ENCODE data around the gene CDHR2. TPM values are rescaled to one million over a fixed set of nuclear protein-coding genes. Genes with fewer than 3 reads are reported as not detected.
A peak's percentile ranks its signal among the peaks of the same experiment; 100 is the strongest.

CDHR2 gene
- total and polyA plus RNA-seq, 2 of the 13 experiments (the other 11 are each of a cell fraction or from before 2014, with no cell fraction given): 17.9 to 20.9 TPM

- TF ChIP-seq XBP1 (CRISPR knock-in tag; IDR thresholded peaks at IDR 0.05) (0 out of 2 replicates have a peak, but pooled peaks have one; percentile 42), ZNF20 (CRISPR knock-in tag; IDR thresholded peaks at IDR 0.05) (no peak), ZNF614 (CRISPR knock-in tag; IDR thresholded peaks at IDR 0.05; ENCODE audit: borderline replicate concordance) (peak; percentile 40; the same call in 1 of the 2 replicates), CTCF (CRISPR knock-in tag; IDR thresholded peaks at IDR 0.05) (no peak), LCORL (IDR thresholded peaks at IDR 0.05) (no peak), LCORL (CRISPR knock-in tag; IDR thresholded peaks at IDR 0.05) (no peak), SOX6 (IDR thresholded peaks at IDR 0.05) (no peak), SOX6 (CRISPR knock-in tag; IDR thresholded peaks at IDR 0.05) (no peak), MTF2 (CRISPR knock-in tag; IDR thresholded peaks at IDR 0.05; ENCODE audit: borderline replicate concordance) (no peak), ZBTB20 (CRISPR knock-in tag; IDR thresholded peaks at IDR 0.05; ENCODE audit: borderline replicate concordance, low read depth) (peak; percentile 64; the same call in 1 of the 2 replicates), KLF11 (CRISPR knock-in tag; IDR thresholded peaks at IDR 0.05) (peak; percentile 93), SMAD1 (CRISPR knock-in tag; IDR thresholded peaks at IDR 0.05; ENCODE audit: borderline replicate concordance, low read depth) (no peak), NFKB2 (CRISPR knock-in tag; IDR thresholded peaks at IDR 0.05; ENCODE audit: borderline replicate concordance) (peak; percentile 44; the same call in 1 of the 2 replicates), ZNF678 (CRISPR knock-in tag; IDR thresholded peaks at IDR 0.05) (no peak), PPARG (CRISPR knock-in tag; conservative IDR thresholded peaks at IDR 0.05) (no peak), ESRRA (CRISPR knock-in tag; IDR thresholded peaks at IDR 0.05; ENCODE audit: low read depth) (no peak), BRD4 (CRISPR knock-in tag; IDR thresholded peaks at IDR 0.05) (no peak), SAP130 (CRISPR knock-in tag; IDR thresholded peaks at IDR 0.05; ENCODE audit: low read depth) (peak; percentile 94), SP2 (CRISPR knock-in tag; IDR thresholded peaks at IDR 0.05) (no peak), ELF3 (CRISPR knock-in tag; IDR thresholded peaks at IDR 0.05) (peak; percentile 83), HOXD1 (CRISPR knock-in tag; IDR thresholded peaks at IDR 0.05) (peak; percentile 57; the same call in 1 of the 2 replicates), SAFB2 (CRISPR knock-in tag; IDR thresholded peaks at IDR 0.05; ENCODE audit: borderline replicate concordance, low read depth) (no peak), NCOA1 (CRISPR knock-in tag; IDR thresholded peaks at IDR 0.05) (no peak), POLR2G (IDR thresholded peaks at IDR 0.05; ENCODE audit: low read depth, low read length) (no peak), PATZ1 (CRISPR knock-in tag; IDR thresholded peaks at IDR 0.05) (0 out of 2 replicates have a peak, but pooled peaks have one; percentile 11)
- TF ChIP-seq, protein P1, sequence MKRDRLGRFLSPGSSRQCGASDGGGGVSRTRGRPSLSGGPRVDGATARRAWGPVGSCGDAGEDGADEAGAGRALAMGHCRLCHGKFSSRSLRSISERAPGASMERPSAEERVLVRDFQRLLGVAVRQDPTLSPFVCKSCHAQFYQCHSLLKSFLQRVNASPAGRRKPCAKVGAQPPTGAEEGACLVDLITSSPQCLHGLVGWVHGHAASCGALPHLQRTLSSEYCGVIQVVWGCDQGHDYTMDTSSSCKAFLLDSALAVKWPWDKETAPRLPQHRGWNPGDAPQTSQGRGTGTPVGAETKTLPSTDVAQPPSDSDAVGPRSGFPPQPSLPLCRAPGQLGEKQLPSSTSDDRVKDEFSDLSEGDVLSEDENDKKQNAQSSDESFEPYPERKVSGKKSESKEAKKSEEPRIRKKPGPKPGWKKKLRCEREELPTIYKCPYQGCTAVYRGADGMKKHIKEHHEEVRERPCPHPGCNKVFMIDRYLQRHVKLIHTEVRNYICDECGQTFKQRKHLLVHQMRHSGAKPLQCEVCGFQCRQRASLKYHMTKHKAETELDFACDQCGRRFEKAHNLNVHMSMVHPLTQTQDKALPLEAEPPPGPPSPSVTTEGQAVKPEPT (CRISPR knock-in tag; IDR thresholded peaks at IDR 0.05; ENCODE audit: low read depth): no peak
- TF ChIP-seq, protein P2, sequence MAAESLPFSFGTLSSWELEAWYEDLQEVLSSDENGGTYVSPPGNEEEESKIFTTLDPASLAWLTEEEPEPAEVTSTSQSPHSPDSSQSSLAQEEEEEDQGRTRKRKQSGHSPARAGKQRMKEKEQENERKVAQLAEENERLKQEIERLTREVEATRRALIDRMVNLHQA (CRISPR knock-in tag; IDR thresholded peaks at IDR 0.05): no peak
Measured at GRCh38 chr5:176611435-176611834, 62.3 kb downstream of the CDHR2 start (continued).

Measured in HepG2 (cell line).